Measurements from ENCODE around the gene APBB2.
"Not testable (repeated sequence)": the region's sequence is repeated elsewhere in the genome, so short reads cannot be mapped to it uniquely, and the experiment has no call there.

Gene APBB2

GRCh38 chr4:40916880-40917279 lies 297.5 kb downstream of the APBB2 start:
- peak; percentile 67 for DNase-seq
- Mint-ChIP-seq H3K4me3 (no peak overlapping the region), H3K27ac (no peak overlapping the region)

GRCh38 chr4:40916218-40916555 lies 298.2 kb downstream of the APBB2 start:
- Mint-ChIP-seq H3K36me3 (ENCODE audit: low read depth) (no peaks in the 10 kb centered on the region), H3K4me1 (ENCODE audit: low read depth) (peaks cover 38% of the 10 kb centered on the region), H3K4me3 (no peak overlapping the region), H3K9me3 (no peaks in the 10 kb centered on the region), H3K27ac (no peak overlapping the region), H3K27me3 (no peaks in the 10 kb centered on the region)
- DNase-seq = no peak

More at GRCh38 chr4:40916880-40917279, 297.5 kb downstream of the APBB2 start:
- Mint-ChIP-seq H3K36me3 (ENCODE audit: low read depth) (no peaks in the 10 kb centered on the region), H3K9me3 (no peaks in the 10 kb centered on the region), H3K4me1 (ENCODE audit: low read depth) (peaks cover 35% of the 10 kb centered on the region), H3K27me3 (no peaks in the 10 kb centered on the region)

- H3K27me3 Mint-ChIP-seq = no peaks in the 10 kb centered on the region
- no peak overlapping the region for H3K4me3 Mint-ChIP-seq
- H3K4me1 Mint-ChIP-seq (ENCODE audit: low read depth) = peaks cover 42% of the 10 kb centered on the region
- H3K27ac Mint-ChIP-seq = peak overlapping the region; percentile 62
- H3K9me3 Mint-ChIP-seq = no peaks in the 10 kb centered on the region
- DNase-seq = no peak
- no peaks in the 10 kb centered on the region for H3K36me3 Mint-ChIP-seq (ENCODE audit: low read depth)
Measured at GRCh38 chr4:40915318-40916217, 298.8 kb downstream of the APBB2 start.

GRCh38 chr4:40912460-40913184 lies 301.7 kb downstream of the APBB2 start:
- Mint-ChIP-seq H3K36me3 (ENCODE audit: low read depth) (no peaks in the 10 kb centered on the region), H3K9me3 (peaks cover 2% of the 10 kb centered on the region), H3K27me3 (no peaks in the 10 kb centered on the region), H3K4me3 (no peak overlapping the region), H3K27ac (no peak overlapping the region), H3K4me1 (ENCODE audit: low read depth) (peaks cover 67% of the 10 kb centered on the region)
- DNase-seq = no peak

- H3K27me3 Mint-ChIP-seq = no peaks in the 10 kb centered on the region
- no peak for DNase-seq
- H3K4me1 Mint-ChIP-seq (ENCODE audit: low read depth) = peaks cover 58% of the 10 kb centered on the region
- H3K36me3 Mint-ChIP-seq (ENCODE audit: low read depth) = no peaks in the 10 kb centered on the region
- no peak overlapping the region for H3K4me3 Mint-ChIP-seq
- peak overlapping the region; percentile 96 for H3K27ac Mint-ChIP-seq
- peaks cover 2% of the 10 kb centered on the region for H3K9me3 Mint-ChIP-seq
Measured at GRCh38 chr4:40910706-40911105, 303.6 kb downstream of the APBB2 start.

GRCh38 chr4:40909363-40909876 lies 304.9 kb downstream of the APBB2 start:
- Mint-ChIP-seq H3K27ac (peak overlapping the region; percentile 96), H3K9me3 (peaks cover 2% of the 10 kb centered on the region), H3K27me3 (no peaks in the 10 kb centered on the region), H3K36me3 (ENCODE audit: low read depth) (no peaks in the 10 kb centered on the region), H3K4me3 (peak overlapping the region; percentile 7), H3K4me1 (ENCODE audit: low read depth) (peaks cover 45% of the 10 kb centered on the region)
- DNase-seq = peak; percentile 67

GRCh38 chr4:40908702-40909362 lies 305.5 kb downstream of the APBB2 start:
- Mint-ChIP-seq H3K9me3 (peaks cover 2% of the 10 kb centered on the region), H3K27me3 (no peaks in the 10 kb centered on the region), H3K36me3 (ENCODE audit: low read depth) (no peaks in the 10 kb centered on the region), H3K4me1 (ENCODE audit: low read depth) (peaks cover 44% of the 10 kb centered on the region), H3K4me3 (peak overlapping the region; percentile 7), H3K27ac (peak overlapping the region; percentile 96)
- peak; percentile 80 for DNase-seq

GRCh38 chr4:40908297-40908696 lies 306.0 kb downstream of the APBB2 start:
- peak overlapping the region; percentile 96 for H3K27ac Mint-ChIP-seq
- peaks cover 2% of the 10 kb centered on the region for H3K9me3 Mint-ChIP-seq
- DNase-seq = no peak
- no peak overlapping the region for H3K4me3 Mint-ChIP-seq
- H3K27me3 Mint-ChIP-seq = no peaks in the 10 kb centered on the region
- peaks cover 44% of the 10 kb centered on the region for H3K4me1 Mint-ChIP-seq (ENCODE audit: low read depth)
- no peaks in the 10 kb centered on the region for H3K36me3 Mint-ChIP-seq (ENCODE audit: low read depth)

GRCh38 chr4:40905414-40905813 lies 308.9 kb downstream of the APBB2 start:
- Mint-ChIP-seq H3K27me3 (no peaks in the 10 kb centered on the region), H3K27ac (no peak overlapping the region), H3K36me3 (ENCODE audit: low read depth) (no peaks in the 10 kb centered on the region), H3K4me1 (ENCODE audit: low read depth) (peaks cover 32% of the 10 kb centered on the region), H3K9me3 (peaks cover 2% of the 10 kb centered on the region), H3K4me3 (no peak overlapping the region)
- DNase-seq = no peak

- not testable (repeated sequence) for DNase-seq; H3K27me3 Mint-ChIP-seq; H3K9me3 Mint-ChIP-seq; H3K4me1 Mint-ChIP-seq (ENCODE audit: low read depth); H3K27ac Mint-ChIP-seq; H3K36me3 Mint-ChIP-seq (ENCODE audit: low read depth); H3K4me3 Mint-ChIP-seq
Measured at GRCh38 chr4:40900531-40900930, 313.8 kb downstream of the APBB2 start.

- Mint-ChIP-seq H3K4me1 (ENCODE audit: low read depth) (peaks cover 6% of the 10 kb centered on the region), H3K27ac (peak overlapping the region; percentile 76), H3K27me3 (no peaks in the 10 kb centered on the region), H3K4me3 (peak overlapping the region; percentile 57), H3K36me3 (ENCODE audit: low read depth) (no peaks in the 10 kb centered on the region), H3K9me3 (no peaks in the 10 kb centered on the region)
- DNase-seq = peak; percentile 78
Measured at GRCh38 chr4:40897557-40898203, 316.7 kb downstream of the APBB2 start.

- Mint-ChIP-seq H3K4me3 (no peak overlapping the region), H3K4me1 (ENCODE audit: low read depth) (peaks cover 2% of the 10 kb centered on the region), H3K36me3 (ENCODE audit: low read depth) (no peaks in the 10 kb centered on the region), H3K9me3 (no peaks in the 10 kb centered on the region), H3K27ac (no peak overlapping the region), H3K27me3 (peaks cover 12% of the 10 kb centered on the region)
- DNase-seq = no peak
Measured at GRCh38 chr4:40890764-40891163, 323.6 kb downstream of the APBB2 start.

GRCh38 chr4:40890199-40890598 lies 324.1 kb downstream of the APBB2 start:
- Mint-ChIP-seq H3K27ac (no peak overlapping the region), H3K9me3 (no peaks in the 10 kb centered on the region), H3K4me3 (no peak overlapping the region), H3K4me1 (ENCODE audit: low read depth) (peaks cover 2% of the 10 kb centered on the region), H3K27me3 (peaks cover 12% of the 10 kb centered on the region), H3K36me3 (ENCODE audit: low read depth) (no peaks in the 10 kb centered on the region)
- no peak for DNase-seq

- Mint-ChIP-seq H3K27me3 (peaks cover 15% of the 10 kb centered on the region), H3K4me3 (no peak overlapping the region), H3K9me3 (no peaks in the 10 kb centered on the region), H3K36me3 (ENCODE audit: low read depth) (no peaks in the 10 kb centered on the region), H3K4me1 (ENCODE audit: low read depth) (peaks cover 2% of the 10 kb centered on the region), H3K27ac (no peak overlapping the region)
- no peak for DNase-seq
Measured at GRCh38 chr4:40888933-40889332, 325.4 kb downstream of the APBB2 start.

Measured in activated T-cell treated with anti-CD3 and anti-CD28 coated beads, Interleukin-2, amount 50 U/mL, for 24 hours (primary cell).